BLaER1 treated with 17β-estradiol and CSF1 and Interleukin-3, amounts not matched to agents 10 nM and 100 nM (cell line): ENCODE measurements around the gene SAP130.

Source experiments
- H3K27ac ChIP-seq, 11 experiments: shearing (Covaris generic); formaldehyde crosslinking; 2 replicates each; pipeline ENCODE4 v1.8.1; 2022
- H3K27me3 ChIP-seq, 11 experiments: shearing (Covaris generic); formaldehyde crosslinking; 2 replicates each; pipeline ENCODE4 v1.8.1; 2022
- H3K36me3 ChIP-seq, 11 experiments: shearing (Covaris generic); formaldehyde crosslinking; 2 replicates each; pipeline ENCODE4 v1.8.1; 2022
- H3K4me1 ChIP-seq, 10 experiments: shearing (Covaris generic); formaldehyde crosslinking; 2 replicates each; pipeline ENCODE4 v1.8.1; 2022
- H3K4me2 ChIP-seq, 11 experiments: shearing (Covaris generic); formaldehyde crosslinking; 2 replicates each; pipeline ENCODE4 v1.8.1; 2022
- H3K4me3 ChIP-seq, 10 experiments: shearing (Covaris generic); formaldehyde crosslinking; 2 replicates each; pipeline ENCODE4 v1.8.1; 2022
- H3K9ac ChIP-seq, 11 experiments: shearing (Covaris generic); formaldehyde crosslinking; 2 replicates each; pipeline ENCODE4 v1.8.1; 2022
- H3K9me3 ChIP-seq, 11 experiments: shearing (Covaris generic); formaldehyde crosslinking; replicated peaks in 1 of 11; 2 replicates each; pipeline ENCODE4 v1.8.1; 2022
- H4K20me1 ChIP-seq, 11 experiments: shearing (Covaris generic); formaldehyde crosslinking; 2 replicates each; pipeline ENCODE4 v1.8.1; 2022
- Cebpa-rat ChIP-seq, 11 experiments: shearing (Covaris generic); IDR thresholded peaks; 2 replicates each; pipeline ENCODE4 v1.8.1; 2022

The SAP130 gene

GRCh38 chr2:127985735-127986134, 42.1 kb downstream of the SAP130 start:
- no peak overlapping the region for H3K9ac ChIP-seq

DNA sequence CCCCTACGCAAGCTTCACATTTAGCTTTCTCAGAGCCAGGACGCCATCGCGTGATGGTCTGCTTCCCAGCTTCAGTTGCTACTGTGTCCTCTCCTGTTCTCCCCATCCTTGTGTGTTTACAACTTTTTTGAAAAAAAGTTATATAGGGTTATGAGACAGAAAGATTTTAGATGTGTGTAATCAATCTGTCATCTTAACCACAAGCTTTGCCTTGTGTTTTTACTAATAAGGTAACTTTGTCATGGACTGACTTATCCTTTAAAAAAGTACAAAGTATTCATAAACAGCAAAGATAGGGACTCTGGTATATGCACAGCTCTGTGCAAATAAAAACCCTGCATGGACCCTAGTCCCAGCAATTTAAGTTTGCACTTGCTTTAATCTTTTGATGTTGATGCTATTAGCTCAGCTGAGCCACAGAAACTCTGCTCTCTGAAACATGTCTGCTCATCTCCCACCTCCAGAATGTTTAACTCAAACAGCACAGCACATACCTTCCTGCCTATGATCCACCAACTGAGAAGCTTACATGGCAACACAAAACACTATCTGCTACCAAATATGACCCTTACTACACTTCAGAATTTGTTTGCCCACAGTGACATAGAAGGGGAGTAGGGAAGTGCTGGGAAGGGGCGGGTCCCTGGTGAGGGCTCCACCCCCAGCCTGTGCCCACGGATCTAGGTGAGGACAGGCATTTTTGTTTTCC, 42.7 kb downstream of the SAP130 start:
- H3K36me3 ChIP-seq, result peaks cover 84 to 94% (median 92%) of the 10 kb centered on the region in 11 experiments
- no peaks in the 10 kb centered on the region for H3K27me3 ChIP-seq
- TF ChIP-seq Cebpa-rat (IDR thresholded peaks at IDR 0.05), result no peak
- H3K4me2 ChIP-seq, result no peak overlapping the region
- H3K9ac ChIP-seq, result no peak overlapping the region
- H3K4me3 ChIP-seq, result no peak overlapping the region
- H3K9me3 ChIP-seq, result no peaks in the 10 kb centered on the region
- peaks cover 0 to 14% (median 0%) of the 10 kb centered on the region in 11 experiments; a peak in 5 of 22 replicates for H4K20me1 ChIP-seq
- no peaks in the 10 kb centered on the region for H3K4me1 ChIP-seq
- H3K27ac ChIP-seq, result no peak overlapping the region

More at GRCh38 chr2:127985735-127986134, 42.1 kb downstream of the SAP130 start:
- Histone ChIP-seq H3K27me3 (no peaks in the 10 kb centered on the region), H3K4me3 (no peak overlapping the region), H3K27ac (no peak overlapping the region), H3K9me3 (no peaks in the 10 kb centered on the region), H3K4me1 (no peaks in the 10 kb centered on the region), H4K20me1 (peaks cover 0 to 14% (median 0%) of the 10 kb centered on the region in 11 experiments; a peak in 3 of 22 replicates), H3K36me3 (peaks cover 82 to 94% (median 91%) of the 10 kb centered on the region in 11 experiments), H3K4me2 (no peak overlapping the region)
- no peak for TF ChIP-seq Cebpa-rat (IDR thresholded peaks at IDR 0.05)

- Histone ChIP-seq H3K36me3 (peaks cover 83 to 94% (median 91%) of the 10 kb centered on the region in 11 experiments), H3K27ac (no peak overlapping the region)
- TF ChIP-seq Cebpa-rat (IDR thresholded peaks at IDR 0.05), result no peak
Observed at GRCh38 chr2:127984551-127984950, 43.3 kb downstream of the SAP130 start.

DNA sequence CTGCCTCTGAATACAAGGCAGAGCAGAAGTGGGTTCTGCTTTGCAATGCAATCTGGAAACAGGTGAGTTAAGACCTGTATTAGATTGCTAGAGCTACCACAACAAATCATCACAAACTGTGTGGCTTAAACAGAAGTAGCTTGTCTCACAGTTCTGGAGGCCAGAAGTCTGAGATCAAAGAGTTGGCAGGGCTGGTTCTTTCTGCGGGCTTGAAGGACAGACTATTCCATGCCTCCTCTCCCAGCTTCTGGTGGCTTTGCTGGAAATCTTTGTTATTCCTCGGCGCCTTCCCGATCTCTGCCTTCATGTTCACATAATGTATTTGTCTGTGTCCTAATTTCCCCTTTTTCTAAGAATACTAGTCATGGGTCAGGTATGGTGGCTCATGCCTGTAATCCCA, 58.4 kb downstream of the SAP130 start:
- no peaks in the 10 kb centered on the region for H3K27me3 ChIP-seq
- TF ChIP-seq Cebpa-rat (IDR thresholded peaks at IDR 0.05), result no peak

More at GRCh38 chr2:127984551-127984950, 43.3 kb downstream of the SAP130 start:
- Histone ChIP-seq H3K27me3 (no peaks in the 10 kb centered on the region), H3K9ac (no peak overlapping the region), H3K4me3 (no peak overlapping the region), H4K20me1 (peaks cover 0 to 17% (median 0%) of the 10 kb centered on the region in 11 experiments; a peak in 5 of 22 replicates), H3K4me1 (no peaks in the 10 kb centered on the region), H3K9me3 (no peaks in the 10 kb centered on the region), H3K4me2 (no peak overlapping the region)

GRCh38 chr2:127968610-127969339, 59.1 kb downstream of the SAP130 start:
- Histone ChIP-seq H3K4me1 (no peaks in the 10 kb centered on the region), H3K4me3 (no peak overlapping the region), H3K27ac (no peak overlapping the region), H3K27me3 (no peaks in the 10 kb centered on the region), H4K20me1 (no peaks in the 10 kb centered on the region; a peak in 1 of 22 replicates), H3K9ac (no peak overlapping the region), H3K4me2 (no peak overlapping the region), H3K36me3 (peaks cover 70 to 99% (median 80%) of the 10 kb centered on the region in 11 experiments), H3K9me3 (peaks cover 0 to 4% (median 3%) of the 10 kb centered on the region in 11 experiments; a peak in 10 of 22 replicates)
- TF ChIP-seq Cebpa-rat (IDR thresholded peaks at IDR 0.05), result no peak

More for the DNA sequence above, 58.4 kb downstream of the SAP130 start:
- Histone ChIP-seq H3K9me3 (no peaks in the 10 kb centered on the region), H3K9ac (no peak overlapping the region), H3K4me1 (no peaks in the 10 kb centered on the region), H3K4me3 (no peak overlapping the region), H3K27ac (no peak overlapping the region), H3K36me3 (peaks cover 70 to 99% (median 80%) of the 10 kb centered on the region in 11 experiments), H3K4me2 (no peak overlapping the region), H4K20me1 (no peaks in the 10 kb centered on the region; a peak in 1 of 22 replicates)

DNA sequence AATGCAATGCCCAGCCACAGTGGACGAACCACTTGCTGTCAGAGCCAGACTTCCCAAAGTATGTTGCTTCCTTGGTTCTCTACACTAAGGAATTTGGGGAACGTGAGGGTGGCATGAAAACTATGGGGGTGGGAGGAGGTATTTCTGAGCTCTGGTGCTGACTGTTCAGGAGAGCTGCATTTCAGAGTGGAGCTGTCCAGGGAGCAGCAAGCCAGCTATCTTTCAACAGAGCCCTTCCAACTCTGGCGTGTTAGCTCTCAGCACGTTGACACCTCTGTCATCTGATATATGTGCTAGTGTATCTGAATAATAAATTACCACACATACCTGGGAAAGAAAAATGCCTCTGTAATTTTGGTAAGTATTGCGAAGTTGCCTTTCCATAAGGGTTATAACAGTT, 66.1 kb downstream of the SAP130 start:
- Histone ChIP-seq H3K4me3 (no peak overlapping the region), H3K9me3 (peaks cover 0 to 11% (median 9%) of the 10 kb centered on the region in 11 experiments; a peak in 11 of 22 replicates), H3K27me3 (no peaks in the 10 kb centered on the region), H4K20me1 (0 out of 22 replicates have a peak, but pooled peaks cover 0 to 2% (median 0%) of the 10 kb centered on the region in 11 experiments), H3K36me3 (peaks cover 63 to 95% (median 80%) of the 10 kb centered on the region in 11 experiments), H3K9ac (no peak overlapping the region), H3K4me2 (no peak overlapping the region), H3K4me1 (no peaks in the 10 kb centered on the region), H3K27ac (no peak overlapping the region)
- TF ChIP-seq Cebpa-rat (IDR thresholded peaks at IDR 0.05), result no peak

DNA sequence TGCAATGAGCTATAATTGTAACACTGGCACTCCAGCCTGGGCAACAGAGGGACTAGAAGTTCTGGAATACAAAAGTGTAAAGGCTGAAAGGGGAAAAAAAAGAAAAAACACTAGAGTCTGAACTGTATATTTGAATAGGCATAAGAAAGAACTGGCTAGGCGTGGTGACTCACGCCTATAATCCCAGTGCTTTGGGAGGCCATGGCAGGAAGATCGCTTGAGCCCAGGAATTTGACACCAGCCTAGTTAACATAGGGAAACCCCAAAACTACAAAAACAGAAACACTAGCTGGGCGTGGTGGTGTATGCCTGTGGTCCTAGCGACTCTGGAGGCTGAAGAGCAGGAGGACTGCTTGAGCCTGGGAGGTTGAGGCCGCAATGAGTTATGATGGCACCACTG, 70.6 kb downstream of the SAP130 start:
- Histone ChIP-seq H3K4me2 (no peak overlapping the region), H3K36me3 (peaks cover 73 to 100% (median 87%) of the 10 kb centered on the region in 11 experiments), H3K27me3 (no peaks in the 10 kb centered on the region), H3K9me3 (no peaks in the 10 kb centered on the region), H3K9ac (no peak overlapping the region), H3K27ac (no peak overlapping the region), H3K4me3 (no peak overlapping the region), H3K4me1 (no peaks in the 10 kb centered on the region), H4K20me1 (0 out of 22 replicates have a peak, but pooled peaks cover 0 to 2% (median 0%) of the 10 kb centered on the region in 11 experiments)
- TF ChIP-seq Cebpa-rat (IDR thresholded peaks at IDR 0.05), result no peak

GRCh38 chr2:127954857-127955256, 73.0 kb downstream of the SAP130 start:
- Histone ChIP-seq H3K4me2 (no peak overlapping the region; a peak in 1 of 22 replicates), H3K4me1 (peaks cover 0 to 9% (median 7%) of the 10 kb centered on the region in 10 experiments; a peak in 10 of 20 replicates), H3K9ac (no peak overlapping the region), H3K36me3 (peaks cover 80 to 100% (median 93%) of the 10 kb centered on the region in 11 experiments), H3K27ac (no peak overlapping the region), H3K9me3 (no peaks in the 10 kb centered on the region), H3K4me3 (no peak overlapping the region), H4K20me1 (peaks cover 0 to 8% (median 0%) of the 10 kb centered on the region in 11 experiments; a peak in 1 of 22 replicates), H3K27me3 (no peaks in the 10 kb centered on the region)
- TF ChIP-seq Cebpa-rat (IDR thresholded peaks at IDR 0.05), result no peak

- H3K4me1 ChIP-seq, result peaks cover 0 to 9% (median 7%) of the 10 kb centered on the region in 10 experiments; a peak in 10 of 20 replicates
Observed at GRCh38 chr2:127953849-127954248, 74.0 kb downstream of the SAP130 start.

More at GRCh38 chr2:127953849-127954248, 74.0 kb downstream of the SAP130 start:
- H3K9ac ChIP-seq, result no peak overlapping the region
- H3K4me3 ChIP-seq, result no peak overlapping the region
- no peak for TF ChIP-seq Cebpa-rat (IDR thresholded peaks at IDR 0.05)
- peaks cover 83 to 100% (median 95%) of the 10 kb centered on the region in 11 experiments for H3K36me3 ChIP-seq
- H3K4me2 ChIP-seq, result no peak overlapping the region
- H3K27me3 ChIP-seq, result no peaks in the 10 kb centered on the region
- H3K27ac ChIP-seq, result no peak overlapping the region
- no peaks in the 10 kb centered on the region for H3K9me3 ChIP-seq
- H4K20me1 ChIP-seq, result peaks cover 0 to 10% (median 0%) of the 10 kb centered on the region in 11 experiments; a peak in 1 of 22 replicates
